Spleen (tissue), 7 donors: Measurements from ENCODE around the gene KIF16B.

Experiments used
- CTCF ChIP-seq, 11 experiments: fragments of 200-600 bp in 7 of 11; fragments of 450-650 bp in 4 of 11; sonication (generic) in 4 of 11; IDR thresholded peaks in 8 of 11; conservative IDR thresholded peaks in 3 of 11; 1 replicate in 7 of 11; 2 replicates in 4 of 11; pipeline versions ENCODE4 v1.4.0 to v1.8.0; 2016 to 2021; ENCODE audit warnings: antibody characterized with exemption in 11 of 11, inconsistent platforms in 4 of 11, mild to moderate bottlenecking in 1 of 11
- POLR2A ChIP-seq, 3 donors: fragments of 450-650 bp; IDR thresholded peaks; one replicate each; pipeline ENCODE4 v1.5.1; 2017; ENCODE audit warnings: antibody characterized with exemption in 3 of 3, mild to moderate bottlenecking in 1 of 3
- donor health status: DM: no; HTN: no; CAD: no; lungs with moderate emphysema.
- donor health status: DM: no; HTN: no; CAD: no.
- donor health status: DM: no; HTN: no; CAD: no.

GRCh38 chr20:16411361-16411760 lies 161.9 kb downstream of the KIF16B start:
- TF ChIP-seq CTCF (IDR thresholded peaks at IDR 0.05 in 8 of 11, conservative IDR thresholded peaks at IDR 0.05 in 3 of 11) (no peak), POLR2A (IDR thresholded peaks at IDR 0.05) (no peak)
